ENCODE measurements around the gene PRTG. TPM values are rescaled to one million over a fixed set of nuclear protein-coding genes. Genes with fewer than 3 reads are reported as not detected.
"Not testable (repeated sequence)": the region's sequence is repeated elsewhere in the genome, so short reads cannot be mapped to it uniquely, and the experiment has no call there.

The PRTG gene
- total RNA-seq, 1 experiment from 2014 or later = 2.0 TPM

GRCh38 chr15:55736756-55737155 is 6.2 kb downstream of the PRTG start:
- no peak for DNase-seq
- Histone ChIP-seq H3K4me3 (ENCODE audit: insufficient read depth, low read depth, low read length) (no peak overlapping the region), H3K27me3 (ENCODE audit: control insufficient read depth, insufficient read depth, low read length) (peaks cover 80% of the 10 kb centered on the region)

GRCh38 chr15:55734641-55735040 is 8.3 kb downstream of the PRTG start:
- no peak overlapping the region for H3K4me3 ChIP-seq (ENCODE audit: insufficient read depth, low read depth, low read length)
- peaks cover 59% of the 10 kb centered on the region for H3K27me3 ChIP-seq (ENCODE audit: control insufficient read depth, insufficient read depth, low read length)
- H3K36me3 ChIP-seq (replicated peaks; ENCODE audit: control insufficient read depth, insufficient read depth, low read length) = no peaks in the 10 kb centered on the region
- DNase-seq = no peak

More at GRCh38 chr15:55736756-55737155, 6.2 kb downstream of the PRTG start:
- no peaks in the 10 kb centered on the region for H3K36me3 ChIP-seq (replicated peaks; ENCODE audit: control insufficient read depth, insufficient read depth, low read length)

GRCh38 chr15:55733461-55733860 is 9.5 kb downstream of the PRTG start:
- not testable (repeated sequence) for H3K36me3 ChIP-seq (replicated peaks; ENCODE audit: control insufficient read depth, insufficient read depth, low read length)

GRCh38 chr15:55721554-55722185 is 21.3 kb downstream of the PRTG start:
- Histone ChIP-seq H3K27me3 (ENCODE audit: control insufficient read depth, insufficient read depth, low read length) (no peaks in the 10 kb centered on the region), H3K4me3 (ENCODE audit: insufficient read depth, low read depth, low read length) (no peak overlapping the region), H3K36me3 (replicated peaks; ENCODE audit: control insufficient read depth, insufficient read depth, low read length) (no peaks in the 10 kb centered on the region)
- no peak for DNase-seq

More at GRCh38 chr15:55733461-55733860, 9.5 kb downstream of the PRTG start:
- H3K4me3 ChIP-seq (ENCODE audit: insufficient read depth, low read depth, low read length); DNase-seq: not testable (repeated sequence)
- H3K27me3 ChIP-seq (ENCODE audit: control insufficient read depth, insufficient read depth, low read length) = peaks cover 47% of the 10 kb centered on the region

GRCh38 chr15:55715355-55716076 is 27.4 kb downstream of the PRTG start:
- Histone ChIP-seq H3K36me3 (replicated peaks; ENCODE audit: control insufficient read depth, insufficient read depth, low read length) (no peaks in the 10 kb centered on the region), H3K4me3 (ENCODE audit: insufficient read depth, low read depth, low read length) (no peak overlapping the region), H3K27me3 (ENCODE audit: control insufficient read depth, insufficient read depth, low read length) (no peaks in the 10 kb centered on the region; the same call in 1 of the 2 replicates)
- DNase-seq = peak; percentile 20

DNA sequence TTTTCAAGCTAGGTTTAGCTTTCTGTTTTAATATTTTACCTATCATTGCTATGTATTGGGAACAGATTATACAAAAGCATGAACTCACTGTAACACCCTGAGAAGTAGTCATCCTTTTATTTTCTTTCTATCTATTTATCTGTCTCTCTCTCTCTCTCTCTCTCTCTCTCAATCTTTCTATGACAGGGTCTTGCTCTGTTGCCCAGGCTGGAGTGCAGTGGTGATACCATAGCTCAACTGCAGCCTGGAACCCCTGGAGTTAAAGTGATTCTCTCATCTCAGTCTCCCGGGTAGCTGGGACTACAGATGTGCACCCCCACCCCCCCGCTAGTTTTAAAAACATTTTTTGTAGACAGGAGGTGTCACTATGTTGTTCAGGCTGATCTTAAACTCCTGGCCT is 28.9 kb downstream of the PRTG start:
- Histone ChIP-seq H3K36me3 (replicated peaks; ENCODE audit: control insufficient read depth, insufficient read depth, low read length) (no peaks in the 10 kb centered on the region), H3K27me3 (ENCODE audit: control insufficient read depth, insufficient read depth, low read length) (no peaks in the 10 kb centered on the region; the same call in 1 of the 2 replicates), H3K4me3 (ENCODE audit: insufficient read depth, low read depth, low read length) (no peak overlapping the region)
- no peak for DNase-seq

DNA sequence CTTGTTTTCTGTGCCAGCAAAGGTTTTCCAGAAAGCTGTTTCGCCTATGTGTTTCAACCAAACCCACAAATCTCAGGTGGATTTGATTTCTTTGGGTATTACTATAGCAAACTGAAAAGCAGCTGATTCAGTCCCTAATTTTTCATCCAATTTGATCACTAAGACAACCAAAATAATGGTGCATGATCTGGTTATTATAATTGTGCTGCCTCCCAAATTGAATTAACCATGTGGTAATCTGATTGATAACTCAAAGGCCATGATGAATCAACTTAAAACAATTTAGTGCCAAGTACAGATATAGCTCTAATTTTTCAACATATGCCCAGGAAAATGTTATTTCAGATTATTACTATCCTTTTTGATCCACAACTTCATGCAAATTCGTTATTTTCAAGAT is 30.6 kb downstream of the PRTG start:
- Histone ChIP-seq H3K36me3 (replicated peaks; ENCODE audit: control insufficient read depth, insufficient read depth, low read length) (no peaks in the 10 kb centered on the region), H3K4me3 (ENCODE audit: insufficient read depth, low read depth, low read length) (no peak overlapping the region), H3K27me3 (ENCODE audit: control insufficient read depth, insufficient read depth, low read length) (no peaks in the 10 kb centered on the region; the same call in 1 of the 2 replicates)
- DNase-seq = no peak

DNA sequence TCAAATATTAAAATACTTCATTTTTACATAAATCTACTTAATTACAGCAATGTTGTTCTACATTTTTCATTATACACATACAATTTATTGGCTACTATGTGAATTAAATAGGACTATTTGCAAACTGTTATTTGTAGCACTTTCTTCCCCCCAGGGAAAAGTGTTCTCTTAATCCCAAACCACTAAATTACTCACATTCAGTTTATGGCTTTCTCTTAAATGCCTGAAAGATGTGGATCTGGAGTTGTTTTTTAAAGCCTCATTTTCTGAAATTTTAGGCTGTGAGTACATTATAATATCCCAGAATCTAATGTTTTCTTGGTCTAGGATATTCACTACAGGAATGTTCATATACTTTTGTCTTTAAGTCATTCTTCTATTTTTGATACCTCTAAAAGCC is 32.7 kb downstream of the PRTG start:
- H3K36me3 ChIP-seq (replicated peaks; ENCODE audit: control insufficient read depth, insufficient read depth, low read length) = no peaks in the 10 kb centered on the region
- no peak for DNase-seq
- H3K4me3 ChIP-seq (ENCODE audit: insufficient read depth, low read depth, low read length) = no peak overlapping the region
- no peaks in the 10 kb centered on the region; the same call in 1 of the 2 replicates for H3K27me3 ChIP-seq (ENCODE audit: control insufficient read depth, insufficient read depth, low read length)

- no peaks in the 10 kb centered on the region for H3K36me3 ChIP-seq (replicated peaks; ENCODE audit: control insufficient read depth, insufficient read depth, low read length)
- H3K4me3 ChIP-seq (ENCODE audit: insufficient read depth, low read depth, low read length) = no peak overlapping the region
- no peak for DNase-seq
- no peaks in the 10 kb centered on the region for H3K27me3 ChIP-seq (ENCODE audit: control insufficient read depth, insufficient read depth, low read length)
Measured at GRCh38 chr15:55709458-55709857, 33.5 kb downstream of the PRTG start.

DNA sequence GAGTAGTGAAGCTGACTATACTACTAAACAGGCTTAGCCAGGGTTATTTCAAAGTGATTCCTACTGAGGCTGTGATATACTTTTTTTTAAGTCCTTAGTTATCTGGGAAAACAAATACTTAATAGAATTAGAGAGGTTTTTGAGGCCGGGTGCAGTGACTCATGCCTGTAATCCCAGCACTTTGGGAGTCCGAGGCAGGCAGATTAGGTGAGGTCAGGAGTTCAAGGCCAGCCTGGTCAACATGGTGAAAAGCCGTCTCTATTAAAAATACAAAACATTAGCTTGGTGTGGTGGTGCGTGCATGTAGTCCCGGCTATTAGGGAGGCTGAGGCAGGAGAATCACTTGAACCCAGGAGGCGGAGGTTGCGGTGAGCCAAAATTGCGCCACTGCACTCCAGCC is 34.2 kb downstream of the PRTG start:
- no peak overlapping the region for H3K4me3 ChIP-seq (ENCODE audit: insufficient read depth, low read depth, low read length)
- no peaks in the 10 kb centered on the region for H3K27me3 ChIP-seq (ENCODE audit: control insufficient read depth, insufficient read depth, low read length)
- no peaks in the 10 kb centered on the region for H3K36me3 ChIP-seq (replicated peaks; ENCODE audit: control insufficient read depth, insufficient read depth, low read length)
- DNase-seq = no peak

DNA sequence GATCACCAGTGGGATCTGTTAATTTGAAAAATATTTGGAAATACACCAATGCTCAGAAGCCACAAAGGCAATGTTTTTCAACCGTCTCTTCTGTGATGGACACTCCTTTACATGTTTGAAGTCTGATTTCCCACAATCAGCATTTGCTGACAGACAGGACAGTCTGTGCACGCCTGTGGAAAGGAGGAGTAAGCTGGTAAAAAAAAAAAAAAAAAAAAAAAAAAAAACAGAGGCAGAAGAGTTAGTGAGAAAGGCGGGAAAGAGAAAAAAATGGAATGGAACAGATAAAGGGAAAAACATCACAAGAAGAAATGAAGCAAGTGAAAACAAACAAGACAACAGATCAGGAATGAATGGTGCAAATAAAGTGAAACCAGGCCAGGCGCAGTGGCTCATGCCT is 35.0 kb downstream of the PRTG start:
- H3K36me3 ChIP-seq (replicated peaks; ENCODE audit: control insufficient read depth, insufficient read depth, low read length) = no peaks in the 10 kb centered on the region
- H3K27me3 ChIP-seq (ENCODE audit: control insufficient read depth, insufficient read depth, low read length) = no peaks in the 10 kb centered on the region
- DNase-seq = no peak
- H3K4me3 ChIP-seq (ENCODE audit: insufficient read depth, low read depth, low read length) = no peak overlapping the region

DNA sequence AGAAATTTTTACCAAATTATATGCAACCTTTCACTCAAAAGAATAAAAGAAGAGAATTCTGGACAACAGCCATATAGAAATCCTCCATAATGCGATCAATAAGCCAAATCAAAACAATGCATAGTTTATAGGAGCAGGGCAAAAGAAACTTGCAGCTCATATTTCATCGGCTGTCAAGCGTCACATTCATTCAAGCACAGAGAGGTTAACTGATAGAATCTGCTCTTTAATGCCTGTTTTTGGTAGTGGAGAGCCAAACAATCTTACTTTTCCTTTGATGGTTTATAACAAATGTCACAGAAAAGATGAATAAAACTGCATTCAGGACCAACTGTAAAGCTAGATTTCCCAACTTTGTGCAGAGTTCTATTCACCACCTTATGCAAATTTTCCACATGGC is 35.4 kb downstream of the PRTG start:
- Histone ChIP-seq H3K4me3 (ENCODE audit: insufficient read depth, low read depth, low read length) (no peak overlapping the region), H3K36me3 (replicated peaks; ENCODE audit: control insufficient read depth, insufficient read depth, low read length) (no peaks in the 10 kb centered on the region), H3K27me3 (ENCODE audit: control insufficient read depth, insufficient read depth, low read length) (no peaks in the 10 kb centered on the region)
- DNase-seq = no peak

DNA sequence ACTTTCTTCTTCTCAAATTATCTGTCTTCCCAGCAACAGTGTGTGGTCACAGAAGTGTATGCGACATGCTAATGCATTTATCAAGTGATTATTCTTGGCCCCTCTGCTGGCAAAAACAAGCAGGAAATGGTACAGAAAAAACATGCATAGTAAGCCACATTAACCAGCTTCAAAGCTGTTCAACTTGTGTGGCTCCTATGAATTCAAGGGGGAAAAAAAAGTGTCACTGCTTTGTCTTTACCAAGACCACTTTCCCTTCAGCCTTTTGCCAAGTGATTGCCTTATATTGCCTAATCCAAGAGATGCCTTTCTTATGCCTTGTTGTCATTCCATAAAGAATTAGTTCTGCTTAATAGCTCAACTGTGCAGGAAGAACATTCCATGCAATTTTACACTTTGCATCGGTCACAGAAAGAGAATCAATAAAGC is 39.1 kb downstream of the PRTG start:
- no peak for DNase-seq
- H3K4me3 ChIP-seq (ENCODE audit: insufficient read depth, low read depth, low read length) = no peak overlapping the region
- no peaks in the 10 kb centered on the region for H3K36me3 ChIP-seq (replicated peaks; ENCODE audit: control insufficient read depth, insufficient read depth, low read length)
- H3K27me3 ChIP-seq (ENCODE audit: control insufficient read depth, insufficient read depth, low read length) = no peaks in the 10 kb centered on the region

DNA sequence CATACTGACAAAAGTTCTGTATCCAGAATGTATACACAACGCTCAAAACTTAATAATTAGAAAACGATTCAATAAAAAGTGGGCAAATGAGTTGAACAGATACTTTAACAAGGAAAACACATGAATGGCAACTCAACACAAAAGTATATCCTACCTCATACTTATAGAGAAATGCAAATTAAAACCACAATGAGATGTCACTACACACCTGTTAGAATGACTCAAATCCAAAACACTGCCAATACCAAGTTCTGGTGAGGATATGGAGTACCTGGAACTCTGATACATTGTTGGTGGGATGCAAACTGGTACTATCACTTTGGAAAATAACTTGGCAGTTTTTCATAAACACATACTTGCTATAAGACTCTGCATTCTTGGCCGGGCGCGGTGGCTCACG is 42.1 kb downstream of the PRTG start:
- H3K36me3 ChIP-seq (replicated peaks; ENCODE audit: control insufficient read depth, insufficient read depth, low read length) = no peaks in the 10 kb centered on the region
- no peak overlapping the region for H3K4me3 ChIP-seq (ENCODE audit: insufficient read depth, low read depth, low read length)
- H3K27me3 ChIP-seq (ENCODE audit: control insufficient read depth, insufficient read depth, low read length) = no peaks in the 10 kb centered on the region; the same call in 1 of the 2 replicates
- DNase-seq = no peak

GRCh38 chr15:55698653-55699052 is 44.3 kb downstream of the PRTG start:
- Histone ChIP-seq H3K36me3 (replicated peaks; ENCODE audit: control insufficient read depth, insufficient read depth, low read length) (no peaks in the 10 kb centered on the region), H3K27me3 (ENCODE audit: control insufficient read depth, insufficient read depth, low read length) (no peaks in the 10 kb centered on the region; the same call in 1 of the 2 replicates), H3K4me3 (ENCODE audit: insufficient read depth, low read depth, low read length) (no peak overlapping the region)
- DNase-seq = no peak
